Body of pancreas (tissue), 4 donors: Measurements from ENCODE around the gene ATRNL1.

Experiments
- POLR2A ChIP-seq, 3 donors: fragments of 450-650 bp; IDR thresholded peaks; one replicate each; pipeline ENCODE4 v1.6.1; 2016; ENCODE audit warnings: antibody characterized with exemption in 3 of 3, mild to moderate bottlenecking in 2 of 3
- TF ChIP-seq, protein P1 (sequence below), 7 experiments: fragments of 450-650 bp in 4 of 7; fragments of 200-600 bp in 3 of 7; sonication (generic) in 3 of 7; IDR thresholded peaks; one replicate each; pipeline ENCODE4 v1.5.1; 2016 to 2019; ENCODE audit warnings: antibody characterized with exemption in 7 of 7

DNA sequence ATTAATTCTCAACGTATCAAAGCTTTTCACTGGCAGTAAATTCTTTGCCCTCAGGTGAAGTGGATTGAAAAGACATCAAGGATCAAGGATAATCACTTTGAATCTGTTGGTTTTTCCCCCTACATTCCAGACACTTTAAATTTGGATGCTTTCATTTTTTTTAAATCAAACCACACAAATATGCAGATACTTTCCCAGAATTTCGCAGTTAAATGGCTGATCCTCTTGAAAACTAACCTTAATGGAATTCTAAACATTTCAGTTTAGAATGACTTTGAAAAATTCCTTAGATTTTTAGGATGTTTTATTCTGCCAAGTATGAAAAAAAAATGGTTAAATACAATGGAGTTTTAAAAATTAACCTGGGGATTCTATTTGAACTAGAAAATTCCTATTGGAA, 853.9 kb downstream of the ATRNL1 start:
- TF ChIP-seq, protein P1, sequence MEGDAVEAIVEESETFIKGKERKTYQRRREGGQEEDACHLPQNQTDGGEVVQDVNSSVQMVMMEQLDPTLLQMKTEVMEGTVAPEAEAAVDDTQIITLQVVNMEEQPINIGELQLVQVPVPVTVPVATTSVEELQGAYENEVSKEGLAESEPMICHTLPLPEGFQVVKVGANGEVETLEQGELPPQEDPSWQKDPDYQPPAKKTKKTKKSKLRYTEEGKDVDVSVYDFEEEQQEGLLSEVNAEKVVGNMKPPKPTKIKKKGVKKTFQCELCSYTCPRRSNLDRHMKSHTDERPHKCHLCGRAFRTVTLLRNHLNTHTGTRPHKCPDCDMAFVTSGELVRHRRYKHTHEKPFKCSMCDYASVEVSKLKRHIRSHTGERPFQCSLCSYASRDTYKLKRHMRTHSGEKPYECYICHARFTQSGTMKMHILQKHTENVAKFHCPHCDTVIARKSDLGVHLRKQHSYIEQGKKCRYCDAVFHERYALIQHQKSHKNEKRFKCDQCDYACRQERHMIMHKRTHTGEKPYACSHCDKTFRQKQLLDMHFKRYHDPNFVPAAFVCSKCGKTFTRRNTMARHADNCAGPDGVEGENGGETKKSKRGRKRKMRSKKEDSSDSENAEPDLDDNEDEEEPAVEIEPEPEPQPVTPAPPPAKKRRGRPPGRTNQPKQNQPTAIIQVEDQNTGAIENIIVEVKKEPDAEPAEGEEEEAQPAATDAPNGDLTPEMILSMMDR (IDR thresholded peaks at IDR 0.05): no peak
- TF ChIP-seq POLR2A (IDR thresholded peaks at IDR 0.05): no peak
